ENCODE results near the gene RNF135. TPM values are rescaled to one million over a fixed set of nuclear protein-coding genes. Genes with fewer than 3 reads are reported as not detected.

The RNF135 gene
- total and polyA plus RNA-seq, 10 of the 15 experiments (the other 5 are each of a cell fraction or from before 2014, with no cell fraction given), result 12.7 to 28.0 (median 18.7) TPM

- TF ChIP-seq IRF5 (IDR thresholded peaks at IDR 0.05; ENCODE audit: borderline replicate concordance) (no peak), PBX3 (IDR thresholded peaks at IDR 0.05; ENCODE audit: insufficient replicate concordance, low read depth, low read length) (no peak), RELA (IDR thresholded peaks at IDR 0.05; ENCODE audit: borderline replicate concordance, partially characterized antibody) (no peak), ZNF24 (IDR thresholded peaks at IDR 0.05) (no peak), RBBP5 (conservative IDR thresholded peaks at IDR 0.05) (no peak), HSF1 (IDR thresholded peaks at IDR 0.05; ENCODE audit: low read depth, low read length) (no peak)
Observed at GRCh38 chr17:30927756-30928155, 43.1 kb upstream of the RNF135 start (continued).

- ATAC-seq, result no peak
- in situ Hi-C loops (cut with MboI) (no loop called here), intact Hi-C loops (cut with micrococcal nuclease; ENCODE audit: unreplicated experiment) (no loop called here)
- SMC1A ChIA-PET (ENCODE audit: uncharacterized antibody, unreplicated experiment), result interaction anchor here (2.6 kb wide), 1 partner anchor 9 kb away, joined by 7 read pairs; no protein-coding TSS in a partner anchor
- Histone ChIP-seq H3K27ac (ENCODE audit: control insufficient read depth, insufficient read depth) (no peak overlapping the region), H3K9me3 (replicated peaks; ENCODE audit: control insufficient read depth, insufficient read depth, low read length) (no peaks in the 10 kb centered on the region), H3K9ac (ENCODE audit: control insufficient read depth, insufficient read depth, low read length) (no peak overlapping the region), H4K20me1 (ENCODE audit: control insufficient read depth, insufficient read depth) (no peaks in the 10 kb centered on the region), H3K4me3 (no peak overlapping the region), H3K79me2 (ENCODE audit: control insufficient read depth, insufficient read depth, low read length) (no peaks in the 10 kb centered on the region), H3K36me3 (ENCODE audit: control insufficient read depth in 2 of 2, insufficient read depth in 2 of 2, low read length in 1 of 2) (no peaks in the 10 kb centered on the region), H2AFZ (ENCODE audit: control insufficient read depth, low read depth, low read length) (no peak overlapping the region), H3K4me2 (ENCODE audit: control insufficient read depth, insufficient read depth) (no peak overlapping the region), H3K4me1 (ENCODE audit: control insufficient read depth, insufficient read depth, low read length) (peaks cover 6% of the 10 kb centered on the region), H3K27me3 (replicated peaks in 1 of 2; ENCODE audit: control insufficient read depth in 2 of 2, insufficient read depth in 2 of 2, low read length in 1 of 2) (no peaks in the 10 kb centered on the region; a peak in 1 of 4 replicates)
- 97% methylated on average over 3 of the region's 3 CpGs for WGBS (ENCODE audit: insufficient coverage, insufficient replicate concordance, low lambda C conversion rate, missing lambda C conversion rate)
- CTCF ChIA-PET, result interaction anchor here (1.3 kb wide), 1 partner anchor 14 kb away, joined by 3 read pairs; no protein-coding TSS in a partner anchor
- BruUV-seq (replicated peaks), result no TSS peak
- RAD21 ChIA-PET (ENCODE audit: unreplicated experiment), result no interaction called here
- POLR2A ChIA-PET, result no interaction called here
- no peak for DNase-seq (ENCODE audit: low read depth, low spot score)
- FAIRE-seq, result no peak
- no peak for TF ChIP-seq CEBPB (IDR thresholded peaks at IDR 0.05; ENCODE audit: borderline replicate concordance in 1 of 2, low read depth in 2 of 2, low read length in 2 of 2)
- no peak for TF ChIP-seq ZZZ3 (IDR thresholded peaks at IDR 0.05; ENCODE audit: control insufficient read depth, insufficient read length, low read depth)
- TF ChIP-seq IRF4 (IDR thresholded peaks at IDR 0.05; ENCODE audit: low read depth, low read length), result no peak
- TF ChIP-seq RFX5 (IDR thresholded peaks at IDR 0.05; ENCODE audit: low read depth, low read length), result no peak
- no peak for TF ChIP-seq MTA3 (IDR thresholded peaks at IDR 0.05; ENCODE audit: borderline replicate concordance, low read length)
- no peak for TF ChIP-seq CTCF (IDR thresholded peaks at IDR 0.05 in 2 of 3, conservative IDR thresholded peaks at IDR 0.05 in 1 of 3; ENCODE audit: control insufficient read depth in 2 of 3, extremely low read depth in 1 of 3, insufficient read depth in 1 of 3, low read depth in 3 of 3, low read length in 3 of 3)
- no peak for TF ChIP-seq DPF2 (IDR thresholded peaks at IDR 0.05)
- TF ChIP-seq JUNB (IDR thresholded peaks at IDR 0.05), result no peak
- no peak for TF ChIP-seq CBX5 (IDR thresholded peaks at IDR 0.05; ENCODE audit: low read depth)
- TF ChIP-seq TARDBP (IDR thresholded peaks at IDR 0.05; ENCODE audit: borderline replicate concordance), result no peak
- TF ChIP-seq ZNF217 (IDR thresholded peaks at IDR 0.05), result no peak
- TF ChIP-seq PAX8 (IDR thresholded peaks at IDR 0.05), result no peak
- TF ChIP-seq ZNF384 (IDR thresholded peaks at IDR 0.05; ENCODE audit: borderline replicate concordance, low read depth, low read length), result no peak
- no peak for TF ChIP-seq STAT3 (IDR thresholded peaks at IDR 0.05; ENCODE audit: low read depth, low read length)
Observed at GRCh38 chr17:30928584-30928983, 42.3 kb upstream of the RNF135 start.

Measured in GM12878 (cell line).